AML-193 (cell line): ENCODE results near the gene TSPOAP1.
A peak's percentile ranks its signal among the peaks of the same experiment; 100 is the strongest.

Source experiments
- DNase-seq, 2 experiments: peaks; one replicate each; lab custom pipeline; 2025; lab: John Stamatoyannopoulos, UW

The TSPOAP1 gene

GRCh38 chr17:58363457-58364185 lies 35.0 kb upstream of the TSPOAP1 start:
- DNase-seq = no peak

DNA sequence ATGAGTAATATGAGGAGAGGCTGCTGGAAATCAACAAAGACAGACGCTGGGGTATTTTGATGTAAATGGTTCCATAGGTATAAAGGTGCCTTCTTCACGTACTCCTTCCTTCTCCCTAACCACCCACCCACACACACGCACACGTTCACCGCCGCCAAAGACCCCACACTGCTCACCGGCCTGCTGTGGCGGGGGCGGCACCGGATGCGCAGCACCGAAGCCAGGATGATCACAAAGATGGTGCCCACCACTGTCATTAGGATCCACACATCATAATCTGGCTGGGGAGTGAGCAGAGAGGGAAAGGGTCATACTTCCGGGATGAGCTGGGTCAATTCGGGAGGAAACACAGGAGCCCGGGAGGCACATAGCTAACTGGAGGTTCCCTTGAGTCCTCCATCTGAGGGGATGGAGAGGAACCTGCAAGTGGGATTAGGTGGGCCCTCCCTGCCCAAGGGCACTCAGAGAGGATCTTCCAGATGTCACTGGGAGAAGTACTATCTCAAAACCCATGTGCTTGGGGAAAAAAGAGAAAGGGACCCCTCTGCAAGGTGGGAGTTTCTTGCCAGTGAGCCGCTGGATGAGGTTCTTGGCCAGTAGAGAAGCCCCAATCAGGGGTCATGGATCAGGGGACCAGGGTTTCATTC lies 33.9 kb upstream of the TSPOAP1 start:
- no peak for DNase-seq

- DNase-seq = no peak
Observed at GRCh38 chr17:58360296-58361063, 31.9 kb upstream of the TSPOAP1 start.

- no peak for DNase-seq
Observed at GRCh38 chr17:58358408-58359172, 30.0 kb upstream of the TSPOAP1 start.

DNA sequence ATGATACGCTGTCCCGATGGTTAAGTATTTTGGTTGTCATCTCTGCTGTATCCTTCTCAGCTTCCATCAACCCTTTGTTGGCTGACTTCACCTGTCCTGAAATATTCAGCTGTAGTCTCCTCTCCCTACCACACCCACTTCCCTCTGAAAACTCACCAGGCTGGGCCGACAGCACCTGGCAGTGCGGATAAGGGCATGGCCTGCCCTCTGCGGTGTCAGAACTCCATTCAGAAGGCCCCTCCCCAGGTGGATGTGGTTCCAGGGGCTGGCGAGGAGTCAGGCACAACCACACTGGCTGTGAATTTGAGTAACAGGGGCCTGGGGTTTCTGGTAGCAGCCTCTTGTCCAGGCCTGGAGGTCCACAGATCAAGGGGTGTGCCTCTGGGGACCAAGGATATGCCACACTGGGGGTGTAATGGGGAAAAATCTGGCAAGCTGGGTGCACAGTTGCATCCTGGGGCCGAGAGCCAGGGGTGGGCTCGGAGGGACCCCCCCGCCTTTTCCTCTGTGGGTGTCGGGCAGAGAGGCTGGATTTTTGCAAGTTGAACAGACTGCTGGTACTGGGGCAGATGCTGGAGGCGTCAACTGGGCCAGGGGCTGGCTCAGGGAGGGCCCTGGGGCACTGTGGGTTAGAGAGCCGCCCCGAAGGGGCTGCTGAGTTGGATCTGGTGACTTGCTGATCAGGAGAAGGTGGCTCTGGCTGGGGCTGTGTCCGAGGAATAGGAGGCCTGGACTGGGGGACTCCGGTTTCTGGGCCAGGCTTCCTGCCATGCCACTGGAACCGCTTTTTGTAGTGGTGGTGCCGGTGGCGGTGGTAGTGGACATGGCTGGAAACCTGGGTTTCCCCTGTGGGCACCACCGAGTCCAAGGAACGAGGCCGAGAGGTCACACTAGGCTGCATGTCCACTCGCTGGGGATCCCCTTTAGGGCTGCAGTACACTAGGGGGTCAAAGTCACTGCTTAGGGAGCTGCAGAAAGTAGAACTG lies 29.0 kb upstream of the TSPOAP1 start:
- no peak for DNase-seq

GRCh38 chr17:58356231-58356630 lies 27.6 kb upstream of the TSPOAP1 start:
- DNase-seq = no peak

GRCh38 chr17:58354541-58355216 lies 26.1 kb upstream of the TSPOAP1 start:
- DNase-seq = no peak

DNA sequence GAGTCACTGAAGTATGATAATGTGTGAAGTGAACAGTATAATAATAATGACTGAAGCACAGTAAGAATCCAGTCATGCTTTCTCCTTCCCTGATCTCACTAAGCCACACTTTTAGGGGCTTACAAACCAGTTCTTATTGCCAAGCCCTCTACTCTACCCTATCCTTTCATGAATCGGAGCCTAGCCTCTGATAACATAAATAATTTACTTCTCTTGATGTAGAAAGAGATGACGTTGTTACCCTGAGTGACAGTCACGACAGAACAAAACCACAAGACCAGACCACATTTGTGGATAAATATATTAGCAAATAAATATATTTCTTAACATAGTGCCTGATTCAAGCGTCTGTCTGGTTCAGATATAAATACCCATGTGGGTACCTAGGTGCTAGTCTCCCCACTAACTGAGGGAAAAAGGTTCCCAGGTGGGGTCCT lies 24.8 kb upstream of the TSPOAP1 start:
- no peak for DNase-seq

GRCh38 chr17:58352596-58353388 lies 24.2 kb upstream of the TSPOAP1 start:
- peak in 1 of 2 experiments; percentile 68 for DNase-seq

GRCh38 chr17:58351831-58352595 lies 23.4 kb upstream of the TSPOAP1 start, which contains the start of gene SUPT4H1:
TSS of gene SUPT4H1 (minus strand) at chr17:58352201. CDS start at chr17:58352135, 66 bp downstream.
- peak; percentile 96 to 97 for DNase-seq

- no peak for DNase-seq
Observed at GRCh38 chr17:58351182-58351581, 22.6 kb upstream of the TSPOAP1 start.

DNA sequence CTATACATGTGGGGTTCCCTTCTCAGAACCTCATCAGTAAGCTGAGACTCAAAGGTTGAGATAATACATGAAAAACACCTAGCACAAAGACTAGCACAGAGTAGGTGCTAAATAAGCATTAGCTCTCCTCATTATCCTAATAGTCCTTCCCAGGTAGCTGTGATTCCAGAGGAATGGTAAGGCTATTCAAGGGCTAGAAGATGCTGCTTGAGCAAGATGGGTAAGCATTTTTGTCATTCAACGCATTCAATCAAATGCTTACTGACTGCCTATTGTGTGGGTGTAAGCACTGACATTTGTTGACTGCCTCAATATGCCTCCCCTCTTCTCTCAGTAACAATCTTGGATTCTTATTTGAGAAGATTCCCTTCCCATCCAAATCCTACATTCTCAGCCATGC lies 19.4 kb upstream of the TSPOAP1 start:
- DNase-seq = no peak

DNA sequence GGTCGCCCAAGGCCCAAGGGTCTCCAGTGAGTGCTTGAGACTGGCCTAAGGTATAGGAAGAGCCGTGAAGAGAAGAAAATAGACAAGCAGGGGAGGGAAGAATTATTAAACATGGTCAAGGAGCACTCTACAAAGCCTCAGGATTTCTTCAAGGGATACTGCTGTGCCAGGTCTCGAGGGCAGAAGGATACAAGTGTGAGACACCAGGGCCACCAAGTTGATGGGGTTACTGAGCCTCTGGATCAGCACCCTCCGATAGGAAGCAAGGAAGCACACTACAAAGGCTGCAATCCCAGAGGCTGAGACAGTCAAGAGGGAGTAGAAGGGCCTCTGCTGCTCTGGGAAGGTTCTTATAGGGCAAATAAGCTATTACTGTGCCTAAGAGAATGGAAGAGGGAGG lies 16.9 kb upstream of the TSPOAP1 start:
- no peak for DNase-seq

- DNase-seq = no peak
Observed at GRCh38 chr17:58344791-58345157, 16.2 kb upstream of the TSPOAP1 start.

- DNase-seq = peak; percentile 99
Observed at GRCh38 chr17:58344047-58344790, 15.6 kb upstream of the TSPOAP1 start.

DNA sequence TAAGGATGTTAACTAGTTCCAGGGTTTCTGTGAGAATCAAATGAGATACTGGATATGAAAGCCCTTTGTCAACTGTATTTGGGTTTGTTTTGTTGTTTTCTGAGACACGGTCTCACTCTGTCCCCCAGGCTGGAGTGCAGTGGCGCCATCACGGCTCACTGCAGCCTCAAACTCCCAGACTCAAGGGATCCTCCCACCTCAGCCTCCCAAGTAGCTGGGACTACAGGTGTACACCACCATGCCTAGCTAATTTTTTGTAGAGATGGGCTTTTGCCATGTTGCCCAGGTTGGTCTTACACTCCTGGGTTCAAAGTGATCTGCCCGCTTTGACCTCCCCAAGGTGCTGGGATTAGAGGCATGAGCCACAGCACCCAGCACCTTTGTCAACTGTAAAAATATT lies 14.5 kb upstream of the TSPOAP1 start:
- no peak for DNase-seq

DNA sequence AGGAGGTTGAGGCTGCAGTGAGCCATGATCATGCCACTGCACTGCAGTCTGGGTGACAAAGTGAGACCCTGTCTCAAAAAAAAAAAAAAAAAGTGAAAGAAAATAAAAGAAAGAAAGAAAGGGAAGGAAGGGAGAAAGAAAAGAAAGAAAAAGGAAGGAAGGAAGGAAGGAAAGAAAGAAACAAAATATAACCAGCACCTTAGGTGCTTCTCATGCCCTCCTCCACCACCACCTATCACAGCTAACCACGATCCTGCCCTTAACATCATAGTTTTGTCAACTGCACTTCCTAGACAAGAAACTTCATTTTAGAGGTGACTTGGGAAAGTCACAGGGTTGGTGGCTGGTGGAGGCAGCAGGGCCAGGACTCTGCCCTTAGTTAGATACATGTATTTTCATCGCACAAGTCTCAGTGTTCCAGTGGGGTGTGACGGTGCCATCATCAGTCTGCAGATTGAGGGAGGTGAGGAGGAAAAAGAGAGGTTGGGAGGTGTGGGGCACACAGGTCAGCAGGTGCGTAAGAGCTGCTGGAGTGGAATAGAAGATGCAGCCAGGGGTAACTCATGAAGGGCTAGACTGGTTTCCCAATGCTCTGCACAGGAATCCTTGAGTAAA lies 13.4 kb upstream of the TSPOAP1 start:
- no peak for DNase-seq
